ENCODE data around the gene ATXN7L3B.

Gene ATXN7L3B

DNA sequence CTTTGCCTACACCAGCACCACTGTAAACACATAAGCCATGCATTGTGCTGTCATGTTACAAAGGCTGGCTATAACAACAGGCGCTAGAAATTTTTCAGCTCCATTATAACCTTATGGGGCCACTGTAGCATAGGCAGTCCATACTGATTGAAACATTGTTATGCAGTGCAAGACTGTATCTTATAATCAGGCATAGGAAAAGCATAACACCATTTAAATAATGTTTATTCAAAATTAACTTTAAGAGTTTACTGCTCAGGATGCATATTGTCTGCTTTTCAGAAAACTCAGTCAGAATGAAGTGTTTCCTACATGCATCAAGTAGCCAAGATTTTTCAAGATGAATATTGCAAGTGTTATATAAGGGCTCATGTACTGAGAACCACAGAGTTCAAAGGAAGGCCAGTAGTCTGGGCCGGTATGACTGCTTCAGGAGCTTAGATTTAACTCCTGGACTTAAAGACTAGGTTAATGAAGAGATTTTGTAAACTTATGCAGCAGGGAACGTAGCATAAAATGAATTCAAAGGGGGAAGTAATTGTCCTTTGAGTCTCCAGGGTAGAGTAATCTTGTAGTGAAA is 46.9 kb downstream of the ATXN7L3B start:
- H3K27ac ChIP-seq, result no peak overlapping the region
- H3K4me1 ChIP-seq, result no peaks in the 10 kb centered on the region
- no peak overlapping the region for H3K4me2 ChIP-seq (ENCODE audit: low read length)
- no peaks in the 10 kb centered on the region for H3K9me3 ChIP-seq (ENCODE audit: control insufficient read depth, low read length)
- H3K9ac ChIP-seq, result no peak overlapping the region
- no peak overlapping the region for H3K4me3 ChIP-seq (ENCODE audit: low read depth, low read length)
- H2AFZ ChIP-seq, result no peak overlapping the region
- no peaks in the 10 kb centered on the region for H3K27me3 ChIP-seq (ENCODE audit: control insufficient read depth, insufficient read depth, low read length)
- H3K36me3 ChIP-seq (ENCODE audit: control insufficient read depth, insufficient read depth, low read length), result no peaks in the 10 kb centered on the region
- no peak for TF ChIP-seq CTCF (IDR thresholded peaks at IDR 0.05)
- no peaks in the 10 kb centered on the region for H3K79me2 ChIP-seq

DNA sequence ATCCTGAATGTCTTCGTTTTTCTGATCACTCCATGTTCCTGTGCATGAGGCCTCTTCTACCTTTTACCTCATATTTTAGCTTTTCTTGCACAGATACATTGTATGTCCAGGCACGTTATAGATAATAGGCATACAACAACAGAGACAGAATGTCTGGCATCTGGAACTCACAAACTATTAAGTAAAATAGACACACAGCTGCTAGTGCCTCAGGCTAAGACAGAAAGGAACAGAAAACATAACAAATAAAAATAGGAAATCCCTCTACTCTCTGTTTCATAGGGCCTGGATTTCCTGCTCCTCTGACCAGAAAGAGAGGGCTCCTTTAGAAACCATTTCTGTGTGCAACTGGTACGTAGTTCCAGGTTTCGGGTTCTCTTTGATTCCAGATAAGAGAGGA is 48.6 kb downstream of the ATXN7L3B start:
- Histone ChIP-seq H3K79me2 (no peaks in the 10 kb centered on the region), H3K9me3 (ENCODE audit: control insufficient read depth, low read length) (no peaks in the 10 kb centered on the region), H3K4me1 (no peaks in the 10 kb centered on the region), H3K27ac (no peak overlapping the region), H3K9ac (no peak overlapping the region), H3K4me2 (ENCODE audit: low read length) (no peak overlapping the region), H3K4me3 (ENCODE audit: low read depth, low read length) (no peak overlapping the region), H2AFZ (no peak overlapping the region), H3K27me3 (ENCODE audit: control insufficient read depth, insufficient read depth, low read length) (no peaks in the 10 kb centered on the region), H3K36me3 (ENCODE audit: control insufficient read depth, insufficient read depth, low read length) (no peaks in the 10 kb centered on the region)
- TF ChIP-seq CTCF (IDR thresholded peaks at IDR 0.05), result no peak
